HG03039 (cell line): ENCODE measurements around the gene AVPR1A.

Experiments
- ATAC-seq: cut with Tn5 transposase; IDR thresholded peaks from one replicate; pipeline ENCODE4 v1.9.1; 2021; ENCODE audit warnings: mild to moderate bottlenecking, moderate library complexity; ENCODE audit not compliant: unreplicated experiment

Gene AVPR1A

GRCh38 chr12:63095369-63095980 lies 55.5 kb downstream of the AVPR1A start:
- no peak for ATAC-seq

- ATAC-seq, result no peak
Measured at GRCh38 chr12:63093711-63094110, 57.3 kb downstream of the AVPR1A start.

- no peak for ATAC-seq
Measured at GRCh38 chr12:63093084-63093483, 57.9 kb downstream of the AVPR1A start.
